Stimulated activated CD8-positive, alpha-beta memory T cell treated with anti-CD3 and anti-CD28 coated beads, Interleukin-2, amount 100 ng/mL, for 48 hours (primary cell): ENCODE data around the gene WDR93.

Source experiments
- DNase-seq, 2 donors: peaks; one replicate each; pipeline ENCODE4 v3.0.0-alpha.2; 2020; ENCODE audit warnings: low read depth in 2 of 2

Gene WDR93

DNA sequence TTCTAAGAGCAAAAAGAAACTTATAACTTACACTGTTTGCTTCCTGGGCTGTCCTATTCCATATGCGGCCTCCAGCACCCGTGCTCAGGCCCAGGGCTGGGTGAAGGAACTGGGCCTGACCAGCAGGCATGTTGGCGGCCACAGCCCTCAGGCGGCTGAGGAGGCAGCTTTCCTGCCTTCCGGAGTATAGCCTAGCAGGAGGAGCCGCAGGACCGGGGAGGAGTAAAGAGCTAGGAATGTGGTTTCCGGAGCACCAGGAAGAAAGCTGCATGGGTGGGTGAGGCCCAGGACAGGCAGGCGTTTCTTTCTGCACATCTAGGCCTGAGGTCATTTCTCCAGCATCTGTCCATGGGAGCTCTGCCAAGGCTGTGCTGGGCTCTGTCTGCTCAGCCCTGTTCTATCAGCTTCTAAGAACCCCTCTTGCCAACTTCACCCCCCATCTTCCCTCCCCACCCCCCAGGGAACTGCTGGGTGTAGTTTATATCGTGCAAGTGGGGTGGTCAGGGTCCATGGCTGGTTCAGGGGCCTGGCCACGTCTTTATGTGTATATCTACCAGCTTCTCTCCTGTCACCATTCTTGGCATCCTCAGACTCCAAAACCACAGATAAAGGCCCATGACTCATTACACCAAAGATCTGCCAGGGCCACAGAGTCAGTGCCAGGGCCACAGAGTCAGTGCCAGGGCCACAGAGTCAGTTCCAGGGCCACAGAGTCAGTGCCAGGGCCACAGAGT is 27.6 kb upstream of the WDR93 start:
- DNase-seq = no peak

DNA sequence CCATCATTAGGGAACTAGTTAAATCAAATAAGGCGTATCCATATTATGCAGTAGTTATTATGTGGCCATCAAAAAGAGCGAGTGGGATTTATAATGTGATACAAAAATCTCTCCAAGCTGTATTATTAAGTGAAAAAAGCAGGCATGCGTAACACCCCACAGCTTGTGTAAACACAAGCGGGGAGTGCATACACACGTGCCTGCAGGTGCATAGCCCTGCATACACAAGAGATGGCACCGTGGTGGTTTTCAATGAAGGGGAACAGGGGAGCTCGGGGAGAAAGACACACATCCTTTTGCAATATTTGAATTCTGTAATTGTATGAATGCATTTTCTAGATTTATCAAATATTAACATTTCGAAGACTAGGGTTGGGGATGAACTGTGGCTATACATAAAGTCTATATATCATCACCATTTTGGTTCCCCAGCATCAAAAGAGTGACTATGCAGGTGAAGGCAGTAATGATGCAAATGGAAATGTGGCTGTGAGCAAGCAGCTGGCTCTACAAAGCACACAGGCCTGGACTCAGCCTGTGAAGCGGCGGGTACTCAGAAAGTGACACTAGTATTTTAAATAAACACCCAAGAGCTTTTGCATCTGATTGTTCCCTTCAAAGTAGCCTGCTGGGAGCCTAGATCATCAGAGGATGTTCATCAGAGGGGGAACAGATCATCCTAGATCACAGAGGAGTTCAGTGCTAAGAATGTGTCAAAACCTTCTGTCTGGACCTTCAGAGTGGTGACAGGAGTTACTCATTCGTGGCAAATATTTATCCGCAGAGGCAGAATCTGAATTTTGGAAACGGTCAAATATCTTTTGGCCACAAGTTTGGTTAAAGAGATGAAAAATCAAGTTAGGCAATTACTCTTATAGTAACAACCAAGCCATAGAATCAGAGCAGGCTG is 25.9 kb upstream of the WDR93 start:
- no peak for DNase-seq

DNA sequence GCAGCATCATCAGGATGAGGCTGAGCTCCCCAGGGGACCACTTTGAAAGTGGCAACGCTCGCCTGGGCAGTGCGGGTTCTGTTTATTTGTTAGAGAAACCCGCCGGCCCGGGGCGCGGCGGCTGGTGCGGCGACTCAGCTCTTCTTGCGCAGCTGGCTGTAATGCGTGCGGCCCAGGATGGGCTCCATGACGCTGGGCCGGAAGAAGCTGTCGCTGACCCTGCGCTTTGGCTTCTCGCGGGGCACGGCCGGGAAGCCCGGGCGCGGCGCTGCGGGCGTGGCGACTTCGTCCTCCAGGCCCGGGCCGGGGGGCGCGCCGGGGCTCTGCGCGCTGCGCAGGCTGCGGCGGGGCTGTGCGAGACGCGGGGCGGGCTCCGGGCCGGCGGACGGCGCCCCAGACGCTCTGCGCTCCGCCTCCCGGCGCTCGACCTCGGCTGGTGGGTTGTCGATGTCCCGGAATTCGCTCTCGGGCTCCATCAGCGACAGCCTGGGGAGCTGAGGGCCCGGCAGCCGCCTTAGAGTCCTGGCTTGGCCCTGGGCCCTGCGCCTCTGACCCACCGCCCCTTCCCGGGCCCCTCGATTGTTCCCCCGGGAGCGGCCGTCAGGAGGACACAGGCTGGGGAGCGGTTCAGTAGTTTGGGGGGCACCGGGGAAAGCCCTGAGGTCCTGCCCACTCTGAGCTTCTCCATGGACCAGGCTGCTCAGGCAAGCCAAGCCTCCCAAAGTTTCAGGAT is 25.0 kb upstream of the WDR93 start:
- DNase-seq = no peak

DNA sequence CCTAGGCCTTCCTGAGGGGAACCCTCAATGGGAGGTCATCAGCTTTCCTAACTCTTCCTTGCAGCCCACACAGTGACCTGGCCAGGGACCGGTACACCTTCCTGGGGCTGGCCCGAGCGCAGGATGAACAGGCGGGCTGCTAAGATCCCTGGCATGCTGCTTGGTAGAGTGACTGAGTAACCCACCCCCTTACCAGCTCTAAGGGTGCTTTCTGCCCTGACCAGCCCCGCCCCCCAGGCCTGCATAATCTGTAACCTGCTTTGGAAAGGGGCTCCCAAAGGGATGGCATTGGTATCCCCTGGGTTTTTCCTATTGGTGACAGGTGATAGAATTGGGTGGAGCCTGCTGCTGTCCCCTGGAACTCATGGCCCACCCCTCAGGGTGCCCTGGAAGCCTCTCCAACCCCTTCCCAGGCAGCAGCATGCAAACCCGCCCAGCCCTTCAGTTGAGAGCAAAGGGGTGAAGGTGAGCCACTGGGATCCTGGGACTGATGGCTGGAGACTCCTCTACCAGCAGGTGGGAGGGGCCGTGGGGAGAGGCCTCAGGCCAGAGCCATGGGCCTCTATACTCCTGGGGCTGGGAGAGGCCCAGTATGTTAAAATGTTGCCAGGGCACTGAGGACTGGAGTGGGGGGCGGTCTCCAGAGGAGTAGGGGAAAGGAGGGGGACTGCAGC is 24.3 kb upstream of the WDR93 start:
- DNase-seq = no peak

DNA sequence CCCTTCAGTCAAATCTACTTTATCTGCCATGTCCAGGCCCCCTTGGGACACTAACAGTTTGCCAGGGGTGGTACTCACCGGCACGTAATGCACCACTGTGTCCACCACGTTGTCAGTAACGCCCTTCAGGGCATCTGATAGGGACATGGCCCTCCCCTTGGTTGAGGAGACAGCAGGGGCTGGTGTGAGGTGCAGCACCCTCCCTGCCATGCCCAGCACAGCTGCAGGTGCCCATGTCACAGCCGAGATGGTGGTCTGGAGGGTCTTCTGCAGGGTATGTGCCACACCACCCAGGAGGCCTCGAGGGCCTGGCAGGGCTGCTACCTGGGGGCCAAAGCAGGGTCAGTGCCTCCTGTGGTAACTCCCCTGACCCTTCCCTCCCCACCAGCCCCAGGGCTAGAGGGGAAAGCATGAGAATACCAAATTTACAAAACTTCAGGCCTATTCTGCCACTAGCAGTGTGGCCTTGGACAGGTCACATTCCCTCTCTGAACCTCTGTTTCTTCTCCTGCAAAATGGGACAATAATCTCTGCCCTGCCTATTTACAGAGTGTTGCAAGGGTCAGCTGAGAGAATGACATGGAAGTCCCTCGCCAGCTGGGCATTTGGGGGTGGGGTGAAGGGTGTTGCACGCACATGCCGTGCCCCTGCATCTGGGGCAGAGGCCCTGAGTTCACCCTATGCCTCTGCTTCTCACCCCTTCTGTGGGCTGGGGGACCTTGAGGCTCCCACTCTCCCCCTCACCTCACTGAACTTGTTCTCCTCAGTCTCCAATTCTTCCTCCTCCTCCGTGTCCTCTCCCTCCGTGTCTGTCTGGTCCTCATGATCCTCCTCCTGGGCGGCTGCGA is 23.5 kb upstream of the WDR93 start:
- no peak for DNase-seq

DNA sequence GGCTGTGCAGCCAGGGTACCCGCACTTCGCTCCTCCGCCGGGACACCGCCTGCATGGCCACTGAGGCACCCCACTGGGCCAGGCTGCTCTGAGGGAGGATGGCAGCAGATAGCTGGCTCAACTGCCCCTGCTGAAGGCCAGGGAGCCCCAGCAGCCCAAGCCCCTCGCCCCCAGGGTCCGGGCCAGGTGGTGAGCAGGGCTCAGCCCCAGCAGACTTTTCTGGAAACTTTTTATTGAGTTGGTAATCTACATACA is 23.0 kb upstream of the WDR93 start:
- DNase-seq = no peak

DNA sequence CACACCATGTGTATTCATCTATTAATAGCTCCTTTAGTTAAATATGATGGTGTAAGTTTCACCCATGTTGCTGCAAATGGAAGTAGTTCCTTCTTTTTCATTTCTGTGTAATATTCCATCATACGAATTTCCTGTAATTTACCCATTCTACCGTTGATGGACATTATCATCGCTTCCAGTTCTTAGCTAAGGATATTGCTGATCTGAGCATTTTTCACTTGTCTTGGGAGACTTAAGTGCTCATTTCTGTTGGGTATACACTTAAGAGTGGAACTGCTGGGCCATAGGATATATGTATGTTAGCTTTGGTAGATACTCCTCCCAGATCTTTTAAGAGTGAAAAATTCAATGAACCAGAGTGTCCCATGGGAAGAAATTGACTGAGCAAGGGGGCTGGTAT is 22.4 kb upstream of the WDR93 start:
- DNase-seq = no peak

DNA sequence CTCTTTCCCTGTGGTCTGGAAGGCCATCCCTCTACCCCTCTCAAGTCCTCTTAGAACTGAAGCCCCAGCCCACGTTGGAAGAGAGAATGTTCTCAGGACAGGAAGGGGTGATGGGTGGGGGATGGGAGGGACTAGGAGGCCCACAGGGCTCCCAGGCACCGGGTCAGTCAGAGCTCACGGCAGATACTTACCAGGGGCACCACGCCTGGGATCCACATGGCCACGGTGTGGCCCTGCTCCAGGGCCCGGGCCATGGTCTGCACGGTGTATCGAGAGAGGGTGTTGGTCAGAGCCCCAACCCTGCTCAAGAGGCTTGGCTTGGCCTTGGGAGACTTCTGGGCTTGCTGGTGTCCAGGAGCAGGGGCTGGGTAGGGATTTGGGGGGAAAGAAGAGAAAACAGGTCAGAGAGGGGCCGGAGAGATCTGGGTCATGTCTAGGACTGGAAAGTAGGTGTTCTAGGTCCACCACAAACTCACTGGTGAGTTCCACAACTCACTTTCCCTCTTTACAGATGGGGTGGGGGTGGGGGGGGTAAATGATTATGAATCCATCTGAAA is 21.2 kb upstream of the WDR93 start:
- DNase-seq = no peak

DNA sequence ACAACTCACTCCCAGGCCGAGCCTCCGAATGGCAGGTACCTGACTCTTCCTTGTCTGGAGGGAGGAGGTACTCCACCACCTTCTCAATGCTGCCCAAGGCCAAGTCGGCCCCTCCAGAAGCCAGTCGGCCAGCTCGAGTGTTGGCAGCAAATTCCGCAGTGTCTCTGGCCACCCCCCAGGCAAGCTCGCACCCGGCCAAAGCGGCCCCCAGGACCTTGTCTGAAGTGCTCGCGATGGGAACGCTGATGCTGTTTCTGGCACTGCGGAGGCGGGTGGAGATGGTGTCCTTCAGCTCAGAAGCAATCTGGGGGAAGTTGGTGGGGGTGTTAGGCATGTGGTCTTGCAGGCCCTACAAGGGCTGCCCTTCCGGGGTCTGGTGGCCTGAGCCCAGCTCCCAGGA is 20.7 kb upstream of the WDR93 start:
- no peak for DNase-seq

DNA sequence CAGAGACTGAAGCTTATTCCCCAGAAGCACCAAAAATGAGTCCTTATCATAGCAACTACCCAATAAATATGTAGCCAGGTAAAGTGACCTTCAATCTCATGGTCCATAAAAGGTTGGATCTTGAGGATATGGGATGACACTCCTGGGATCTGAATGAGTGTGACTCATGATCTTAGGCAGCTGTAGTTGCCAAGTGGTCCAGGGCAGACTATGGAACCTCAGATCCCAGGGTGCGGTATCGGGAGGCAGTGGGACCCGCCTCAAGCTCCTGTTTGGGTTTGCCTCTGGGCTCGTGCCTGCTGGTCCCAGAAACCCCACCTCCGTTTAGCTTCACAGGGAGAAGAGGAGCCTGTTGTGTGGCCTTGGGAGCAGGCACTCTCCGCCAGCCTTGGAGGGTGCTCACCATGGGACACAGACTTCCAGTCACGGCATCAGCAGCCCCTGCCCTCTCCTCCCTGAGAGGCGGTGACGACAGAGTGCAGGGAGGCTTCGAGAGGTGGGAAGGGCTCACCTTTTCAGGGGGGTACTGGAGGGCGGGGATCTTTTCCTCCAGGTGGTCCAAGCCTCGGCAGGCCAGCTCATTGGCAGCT is 19.5 kb upstream of the WDR93 start:
- no peak for DNase-seq

DNA sequence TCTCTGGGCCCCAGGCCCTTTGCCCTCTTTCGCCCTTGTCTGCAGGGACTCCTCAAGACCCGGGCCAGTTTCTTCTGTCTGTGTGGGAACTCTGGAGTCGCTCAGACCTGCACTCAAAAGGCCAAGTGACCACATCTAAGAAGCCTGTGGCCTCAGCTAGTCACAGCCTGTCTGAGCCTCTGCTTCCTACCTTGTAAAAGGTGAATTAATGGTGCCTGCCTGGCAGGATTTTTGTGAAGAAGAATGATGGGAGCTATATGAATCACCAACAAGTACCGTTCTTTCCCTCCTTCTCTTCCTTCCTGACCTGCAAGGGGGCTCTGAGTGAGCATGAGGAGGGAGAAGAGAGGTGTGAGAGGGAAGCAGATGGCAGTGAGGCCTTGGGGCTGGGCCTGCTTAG is 18.9 kb upstream of the WDR93 start:
- DNase-seq = no peak

DNA sequence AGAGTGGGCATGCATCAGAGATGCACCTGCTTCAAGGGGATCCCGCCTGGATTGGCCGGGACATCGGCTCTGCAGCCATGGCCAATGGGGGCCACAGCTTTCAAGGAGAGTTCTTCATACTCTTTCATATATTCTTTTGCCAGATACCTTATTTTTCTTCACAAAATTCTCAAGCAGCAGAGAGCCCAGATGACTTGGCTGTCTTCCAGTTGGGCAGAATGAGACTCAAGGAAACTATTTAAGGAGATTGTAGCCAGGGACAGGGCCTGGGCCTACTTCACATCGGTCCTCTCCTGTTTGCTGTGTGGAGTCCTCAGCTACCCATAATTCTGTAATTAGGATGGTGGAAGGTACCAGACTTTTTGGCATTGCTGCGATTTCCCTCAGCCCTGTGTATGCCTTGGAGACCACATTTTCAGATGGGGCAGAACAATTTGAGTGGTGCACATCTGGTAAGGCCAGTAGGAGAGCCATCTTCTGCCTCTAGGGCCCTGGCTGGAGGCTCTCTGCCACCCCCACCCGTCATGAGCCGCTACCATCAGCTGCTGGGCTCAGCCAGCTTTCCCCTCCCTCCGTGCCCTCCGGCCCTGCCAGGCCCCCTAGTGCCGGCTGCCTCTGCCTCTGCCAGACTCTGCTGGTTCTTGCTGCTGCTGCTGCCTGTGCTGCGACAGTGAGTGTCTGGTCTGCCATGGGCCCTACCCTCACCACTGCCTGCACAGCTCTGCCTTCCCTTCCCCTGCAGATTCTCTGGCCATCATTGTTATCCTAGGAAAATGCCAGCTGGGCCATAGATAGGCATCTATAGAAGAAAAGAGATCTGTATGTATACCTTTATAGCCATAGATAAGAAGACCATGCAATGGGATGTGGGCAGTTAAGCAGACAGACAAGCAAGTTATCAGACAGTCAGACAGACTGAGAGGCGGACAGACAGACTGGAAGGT is 18.1 kb upstream of the WDR93 start:
- no peak for DNase-seq

DNA sequence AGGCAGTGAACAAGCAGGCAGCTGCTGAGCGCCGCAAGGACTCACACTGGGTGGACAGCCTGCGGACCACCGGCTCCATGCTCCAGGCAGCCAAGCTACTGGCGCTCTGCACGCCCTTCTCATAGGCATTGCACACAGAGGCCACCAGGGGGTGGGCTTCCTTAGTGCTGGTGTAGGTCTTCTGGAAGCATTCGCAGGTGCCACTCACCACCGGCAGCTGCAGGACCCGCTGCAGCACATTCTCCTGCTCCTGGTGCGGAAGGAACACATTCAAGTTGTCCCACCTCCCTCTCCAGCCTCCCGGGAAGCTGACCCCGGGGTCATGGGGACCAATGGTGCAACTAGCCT is 17.5 kb upstream of the WDR93 start:
- DNase-seq = peak in 1 of 2 donors; percentile 18

DNA sequence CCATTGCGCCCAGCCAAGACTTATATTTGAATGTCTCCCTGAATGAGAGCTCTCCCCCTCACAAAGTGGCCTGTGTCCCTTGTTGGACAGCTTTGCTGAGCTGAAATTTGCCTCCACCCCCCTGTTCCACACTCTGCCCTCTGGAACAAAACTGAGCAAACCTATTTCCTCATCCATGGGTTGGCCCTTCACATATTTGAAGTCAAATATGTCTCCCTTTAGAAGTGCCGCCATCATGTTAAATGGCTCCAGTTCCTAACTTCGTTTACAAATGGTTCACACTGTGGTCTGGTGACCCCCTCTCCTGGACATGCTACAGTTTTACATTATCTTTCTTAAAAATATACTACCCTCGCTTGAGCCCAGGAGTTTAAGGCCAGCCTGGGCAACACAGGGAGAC is 16.1 kb upstream of the WDR93 start:
- DNase-seq = no peak

DNA sequence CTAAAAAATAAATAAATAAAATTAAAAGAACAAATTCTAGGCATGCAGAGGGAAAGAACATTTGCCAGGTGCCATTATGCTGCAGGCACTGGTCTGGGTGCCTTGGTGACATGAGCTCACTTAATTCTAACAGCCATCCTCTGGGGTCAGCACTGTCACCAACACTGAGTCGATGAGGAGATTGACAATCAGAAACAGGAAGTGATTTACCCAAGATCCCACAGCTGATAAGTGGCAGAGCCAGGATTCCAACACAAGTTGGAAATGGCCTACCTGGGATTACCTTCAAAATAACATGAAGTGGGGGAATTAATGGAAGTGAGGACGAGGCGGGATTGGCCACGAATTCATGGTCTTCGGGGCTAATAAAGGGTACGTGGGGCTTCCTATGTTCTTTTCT is 15.0 kb upstream of the WDR93 start:
- DNase-seq = no peak

DNA sequence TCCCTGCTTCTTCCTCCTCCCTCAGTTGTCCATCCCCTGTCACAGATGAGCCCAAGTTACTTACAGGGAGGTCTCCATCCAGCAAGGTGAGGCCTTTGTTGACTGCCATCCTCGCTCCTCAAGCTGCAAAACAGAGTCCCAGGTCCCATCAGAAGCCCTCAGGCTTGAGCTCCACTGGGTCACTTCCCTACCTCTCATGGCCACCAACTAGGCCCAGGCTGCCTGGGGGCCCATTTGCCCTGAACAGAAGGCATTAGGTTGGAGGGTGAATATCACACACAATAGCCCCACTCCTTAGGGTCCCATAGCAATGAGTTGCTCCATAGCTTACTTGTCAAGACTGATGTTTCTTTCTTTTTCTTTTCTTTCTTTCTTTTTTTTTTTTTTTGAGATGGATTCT is 13.2 kb upstream of the WDR93 start:
- no peak for DNase-seq

DNA sequence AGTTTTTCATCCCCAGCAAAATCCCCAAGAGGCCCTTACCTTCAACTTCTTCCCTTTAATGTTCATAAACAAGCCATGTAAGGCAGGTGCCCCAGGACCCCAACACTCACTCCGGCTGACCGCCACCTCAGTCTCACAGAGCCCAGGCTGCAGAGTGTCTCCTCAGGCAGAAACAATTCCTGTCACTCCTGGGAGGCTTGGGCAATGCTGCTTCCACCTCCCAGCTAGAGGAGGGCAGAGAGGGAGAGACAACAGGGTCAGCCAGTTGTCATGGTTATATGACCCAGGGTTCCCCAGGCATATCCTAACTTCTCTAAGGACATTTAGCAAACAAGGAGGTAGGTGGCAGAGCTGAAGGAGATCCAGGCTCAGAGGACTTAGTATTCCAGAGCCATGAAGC is 11.4 kb upstream of the WDR93 start, which contains the start of gene PLIN1:
Gene PLIN1, minus strand, starts transcription at position 156 of the 400 bp plus-strand sequence. CDS start 1,878 bp downstream, outside the sequence.
- no peak for DNase-seq

DNA sequence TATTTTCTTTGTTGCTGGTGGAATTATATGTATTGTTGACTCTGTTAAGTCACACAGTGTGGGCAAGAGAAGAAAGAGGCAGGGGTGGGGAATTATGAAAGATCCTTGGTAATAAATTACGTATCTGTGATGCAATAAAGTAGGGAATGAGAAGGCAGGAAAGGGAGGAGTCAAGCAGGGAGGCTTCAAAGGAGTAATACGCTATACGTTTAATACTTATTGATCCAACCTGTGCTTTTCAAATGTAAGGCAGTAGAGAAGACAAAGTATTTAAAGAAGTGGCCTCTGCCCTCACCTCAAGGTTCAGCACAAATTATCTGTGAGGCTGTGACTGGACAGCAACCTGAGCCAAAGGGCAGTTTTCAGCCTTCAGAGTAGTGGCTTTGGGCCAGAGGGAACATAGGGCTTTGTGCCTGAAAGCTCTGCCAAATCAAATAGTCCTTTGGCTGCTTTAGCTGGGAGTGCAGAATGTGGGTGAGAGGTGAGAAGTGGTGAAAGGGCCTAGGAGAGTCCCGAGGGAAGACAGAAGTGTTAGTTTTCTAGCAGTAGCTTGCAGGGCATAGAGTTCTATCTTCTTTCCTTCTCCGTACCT is 10.2 kb upstream of the WDR93 start:
- DNase-seq = no peak

DNA sequence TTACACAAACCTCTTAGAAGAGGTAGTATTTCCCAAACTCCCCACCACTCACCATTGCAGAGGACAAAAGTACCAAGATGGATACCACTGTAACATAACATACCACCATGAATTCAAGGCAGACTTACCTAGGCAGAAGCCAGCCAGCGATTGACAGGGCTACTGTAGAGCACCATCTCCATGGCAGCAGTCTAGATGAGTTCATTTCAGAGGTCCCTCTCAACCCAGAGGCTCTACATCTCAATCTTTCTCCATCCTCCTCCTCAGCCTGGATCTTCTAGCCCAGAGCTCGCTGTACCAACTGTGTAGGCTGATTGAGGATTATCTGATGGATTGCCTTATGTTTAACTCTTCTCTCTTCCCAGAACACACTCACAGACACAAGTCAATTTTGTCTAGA is 9.5 kb upstream of the WDR93 start:
- DNase-seq = no peak
